Omental fat pad (tissue), 4 donors: ENCODE measurements around the gene GRIP1. TPM values are rescaled to one million over a fixed set of nuclear protein-coding genes. Genes with fewer than 3 reads are reported as not detected.

Source experiments
- ATAC-seq: fragments of 150-250 bp; one replicate; pipeline ENCODE4 v1.9.1; 2016; ENCODE audit warnings: mild to moderate bottlenecking, moderate library complexity; ENCODE audit not compliant: low FRiP score
- DNase-seq: peaks from one replicate; pipeline ENCODE4 v3.0.0-alpha.2; 2019; ENCODE audit warnings: low spot score
- total RNA-seq, 4 donors: library from RNA; depleted of rRNA; stranded (reverse); fragments of >200 nt; gene quantifications; one replicate each; pipeline ENCODE4 v1.1.0, GENCODE V29; 2016
- TF ChIP-seq, protein P1 (sequence below), 3 donors: fragments of 450-650 bp; IDR thresholded peaks; one replicate each; pipeline ENCODE4 v1.5.1; 2016 to 2017; ENCODE audit warnings: antibody characterized with exemption in 3 of 3, mild to moderate bottlenecking in 3 of 3, moderate library complexity in 2 of 3

GRIP1 gene
- total RNA-seq, 4 donors from 2014 or later = 1.2 to 4.9 (median 2.9) TPM

DNA sequence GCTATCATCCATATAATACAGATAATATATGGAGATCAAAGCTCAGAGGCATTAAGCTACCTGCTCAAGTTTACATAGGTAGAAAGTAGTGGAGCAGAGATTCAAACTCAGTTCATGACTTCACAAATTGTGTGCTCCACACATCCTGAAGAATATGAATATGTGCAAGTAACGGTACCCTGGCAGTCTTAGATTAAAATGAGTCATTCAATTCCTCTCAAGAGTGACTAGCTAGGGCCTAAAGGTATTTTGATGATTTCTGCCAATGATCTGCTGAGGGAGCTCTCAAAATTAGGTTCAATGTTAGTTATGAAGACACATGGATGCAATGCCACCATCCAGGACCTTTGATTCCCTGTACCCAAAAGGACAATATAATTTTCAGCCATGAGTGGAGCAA is 58.9 kb downstream of the GRIP1 start:
- DNase-seq (no peak), ATAC-seq (peak; percentile 66)
- TF ChIP-seq, protein P1, sequence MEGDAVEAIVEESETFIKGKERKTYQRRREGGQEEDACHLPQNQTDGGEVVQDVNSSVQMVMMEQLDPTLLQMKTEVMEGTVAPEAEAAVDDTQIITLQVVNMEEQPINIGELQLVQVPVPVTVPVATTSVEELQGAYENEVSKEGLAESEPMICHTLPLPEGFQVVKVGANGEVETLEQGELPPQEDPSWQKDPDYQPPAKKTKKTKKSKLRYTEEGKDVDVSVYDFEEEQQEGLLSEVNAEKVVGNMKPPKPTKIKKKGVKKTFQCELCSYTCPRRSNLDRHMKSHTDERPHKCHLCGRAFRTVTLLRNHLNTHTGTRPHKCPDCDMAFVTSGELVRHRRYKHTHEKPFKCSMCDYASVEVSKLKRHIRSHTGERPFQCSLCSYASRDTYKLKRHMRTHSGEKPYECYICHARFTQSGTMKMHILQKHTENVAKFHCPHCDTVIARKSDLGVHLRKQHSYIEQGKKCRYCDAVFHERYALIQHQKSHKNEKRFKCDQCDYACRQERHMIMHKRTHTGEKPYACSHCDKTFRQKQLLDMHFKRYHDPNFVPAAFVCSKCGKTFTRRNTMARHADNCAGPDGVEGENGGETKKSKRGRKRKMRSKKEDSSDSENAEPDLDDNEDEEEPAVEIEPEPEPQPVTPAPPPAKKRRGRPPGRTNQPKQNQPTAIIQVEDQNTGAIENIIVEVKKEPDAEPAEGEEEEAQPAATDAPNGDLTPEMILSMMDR (IDR thresholded peaks at IDR 0.05) = no peak

DNA sequence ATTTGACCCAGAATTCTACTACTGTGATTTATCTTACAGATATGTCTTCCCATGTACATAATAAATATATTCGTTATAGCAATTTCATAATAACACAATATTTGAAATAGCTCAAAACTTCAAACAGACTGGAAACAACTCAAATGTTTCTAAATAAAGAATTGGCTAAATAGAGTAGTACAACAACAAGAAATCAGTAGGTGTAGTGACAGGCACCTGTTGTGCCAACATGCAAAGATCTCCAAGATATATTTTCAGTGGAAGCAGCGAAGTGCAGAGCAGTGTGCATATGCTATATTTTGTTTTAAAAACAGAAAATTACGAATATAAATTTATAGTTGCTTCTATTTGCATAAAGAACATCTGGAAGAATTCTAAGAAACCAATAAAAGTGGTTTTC is 60.9 kb downstream of the GRIP1 start:
- no peak for ATAC-seq
- DNase-seq = no peak
- TF ChIP-seq, protein P1 (IDR thresholded peaks at IDR 0.05) = no peak

GRCh38 chr12:66612090-66612775 is 66.6 kb downstream of the GRIP1 start:
- no peak for ATAC-seq
- TF ChIP-seq, protein P1 (IDR thresholded peaks at IDR 0.05) = no peak

GRCh38 chr12:66607147-66607546 is 71.7 kb downstream of the GRIP1 start:
- no peak for DNase-seq
- TF ChIP-seq, protein P1 (IDR thresholded peaks at IDR 0.05) = no peak
- no peak for ATAC-seq

More at GRCh38 chr12:66612090-66612775, 66.6 kb downstream of the GRIP1 start:
- no peak for DNase-seq

- ATAC-seq (no peak), DNase-seq (no peak)
- TF ChIP-seq, protein P1 (IDR thresholded peaks at IDR 0.05) = no peak
These were observed 73.6 kb downstream of the GRIP1 start for GRCh38 chr12:66605293-66605692.

DNA sequence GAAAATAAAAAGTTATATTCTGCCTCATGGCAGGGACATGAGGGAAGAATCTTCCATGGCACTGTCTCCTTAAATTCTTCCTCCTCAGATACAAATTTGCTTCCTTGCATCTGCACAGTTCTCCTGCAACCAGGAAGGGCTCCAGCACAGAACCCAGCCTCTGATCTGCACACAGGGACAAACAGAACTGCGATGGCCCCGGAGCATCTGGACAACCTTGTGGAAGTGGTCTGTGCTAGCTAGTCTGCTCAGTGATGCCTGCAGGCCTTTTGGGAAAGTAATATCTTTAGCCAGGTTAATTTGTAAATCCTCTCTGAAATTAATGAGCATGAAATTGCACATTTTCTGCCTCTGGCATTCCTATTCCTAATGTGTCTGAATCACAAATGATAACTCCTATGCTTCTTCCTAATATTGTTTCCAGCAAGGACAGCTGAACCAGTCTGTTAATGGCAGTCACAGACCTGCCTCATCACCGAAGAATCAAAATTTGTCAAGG is 74.8 kb downstream of the GRIP1 start:
- no peak for DNase-seq
- TF ChIP-seq, protein P1 (IDR thresholded peaks at IDR 0.05) = no peak
- no peak for ATAC-seq

- TF ChIP-seq, protein P1 (IDR thresholded peaks at IDR 0.05) = no peak
- DNase-seq = no peak
- ATAC-seq = no peak
These were observed 75.4 kb downstream of the GRIP1 start for GRCh38 chr12:66603461-66603860.
